Measurements from ENCODE around the gene THRSP.
"Not testable (repeated sequence)": the region's sequence is repeated elsewhere in the genome, so short reads cannot be mapped to it uniquely, and the experiment has no call there.

Gene THRSP, protein sequence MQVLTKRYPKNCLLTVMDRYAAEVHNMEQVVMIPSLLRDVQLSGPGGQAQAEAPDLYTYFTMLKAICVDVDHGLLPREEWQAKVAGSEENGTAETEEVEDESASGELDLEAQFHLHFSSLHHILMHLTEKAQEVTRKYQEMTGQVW

DNA sequence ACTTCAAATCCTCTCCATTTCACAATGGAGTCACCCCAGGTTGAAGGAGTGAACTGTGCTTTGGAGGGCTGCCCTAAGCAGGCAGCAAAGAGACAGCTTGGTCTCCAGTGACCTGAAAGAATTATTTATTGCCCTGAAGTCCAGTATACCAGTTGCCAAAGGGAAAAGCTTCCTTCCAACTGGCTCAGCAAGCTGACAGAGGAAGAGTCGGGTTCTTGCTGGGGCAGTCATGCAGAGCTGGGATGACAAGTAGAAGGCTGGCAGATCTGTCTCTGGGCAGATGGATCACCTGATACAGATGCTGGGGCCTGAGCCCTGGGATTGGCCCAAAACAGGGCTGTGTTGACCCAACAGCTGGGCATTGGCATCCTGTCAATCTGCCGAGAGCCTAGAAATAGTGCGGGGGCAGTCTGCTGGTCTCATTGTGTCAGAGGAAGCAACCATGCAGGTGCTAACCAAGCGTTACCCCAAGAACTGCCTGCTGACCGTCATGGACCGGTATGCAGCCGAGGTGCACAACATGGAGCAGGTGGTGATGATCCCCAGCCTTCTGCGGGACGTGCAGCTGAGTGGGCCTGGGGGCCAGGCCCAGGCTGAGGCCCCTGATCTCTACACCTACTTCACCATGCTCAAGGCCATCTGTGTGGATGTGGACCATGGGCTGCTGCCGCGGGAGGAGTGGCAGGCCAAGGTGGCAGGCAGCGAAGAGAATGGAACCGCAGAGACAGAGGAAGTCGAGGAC, at the start of gene THRSP:
THRSP (plus strand) TSS at position 422 of the 742 bp plus-strand sequence; CDS start at position 443, 21 bp downstream.
- no peak for DNase-seq

DNA sequence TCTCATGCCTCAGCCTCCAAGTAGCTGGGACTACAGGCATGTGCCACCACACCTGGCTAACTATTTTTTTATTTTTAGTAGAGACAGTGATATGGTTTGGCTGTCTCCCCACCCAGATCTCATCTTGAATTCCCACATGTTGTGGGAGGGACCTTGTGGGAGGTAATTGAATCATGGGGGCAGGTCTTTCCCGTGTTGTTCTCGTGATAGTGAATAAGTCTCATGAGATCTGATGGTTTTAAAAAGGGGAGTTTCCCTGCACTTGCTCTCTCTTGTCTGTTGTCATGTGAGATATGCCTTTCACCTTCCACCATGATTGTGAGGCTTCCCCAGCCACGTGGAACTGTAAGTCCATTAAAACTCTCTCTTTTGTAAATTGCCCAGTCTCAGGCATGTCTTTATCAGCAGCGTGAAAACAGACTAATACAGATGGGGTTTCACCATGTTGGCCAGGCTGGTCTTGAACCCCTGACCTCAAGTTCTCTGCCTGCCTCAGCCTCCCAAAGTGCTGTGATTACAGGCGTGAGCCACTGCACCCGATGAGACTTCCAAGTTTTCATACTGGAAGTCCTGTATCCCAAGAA, 48.6 kb upstream of the THRSP start:
- DNase-seq: not testable (repeated sequence)

DNA sequence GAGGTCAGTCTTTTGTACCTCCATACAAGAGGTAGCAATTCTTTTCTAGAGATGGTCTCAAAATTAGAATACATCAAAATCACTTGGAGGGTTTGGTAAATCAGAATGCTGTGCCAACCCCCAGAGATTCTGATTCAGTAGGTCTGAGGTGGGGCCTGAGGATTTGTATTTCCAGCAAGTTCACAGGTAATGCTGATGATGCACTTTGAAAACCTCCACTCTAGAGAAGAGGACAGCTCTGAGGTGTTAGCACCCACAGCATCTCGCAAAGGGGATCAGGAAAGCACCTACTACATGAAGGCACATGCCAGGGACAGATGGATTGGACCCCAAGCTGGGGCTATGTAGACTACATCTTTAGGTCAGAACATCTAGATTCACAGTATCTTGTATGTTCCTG, 47.8 kb upstream of the THRSP start:
- no peak for DNase-seq

DNA sequence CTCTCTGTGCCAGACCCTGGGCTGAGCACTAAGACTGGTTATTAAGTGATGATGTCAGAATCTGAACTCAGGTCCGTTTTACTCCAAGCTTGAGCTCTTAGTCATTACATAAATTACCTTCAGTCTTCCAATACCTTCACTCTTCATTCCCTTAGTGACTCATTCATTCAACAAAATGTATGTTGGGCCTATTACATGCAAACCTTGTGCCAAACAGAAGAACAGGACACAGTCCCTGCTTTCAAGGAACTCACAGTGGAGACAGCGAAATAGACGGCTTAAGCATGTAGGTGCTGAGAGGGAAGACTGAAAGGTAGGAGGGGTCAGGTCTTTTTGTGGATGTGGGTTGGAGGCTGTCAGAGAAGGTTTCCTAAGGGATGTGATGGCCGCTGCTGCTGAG, 43.9 kb upstream of the THRSP start:
- DNase-seq: no peak

DNA sequence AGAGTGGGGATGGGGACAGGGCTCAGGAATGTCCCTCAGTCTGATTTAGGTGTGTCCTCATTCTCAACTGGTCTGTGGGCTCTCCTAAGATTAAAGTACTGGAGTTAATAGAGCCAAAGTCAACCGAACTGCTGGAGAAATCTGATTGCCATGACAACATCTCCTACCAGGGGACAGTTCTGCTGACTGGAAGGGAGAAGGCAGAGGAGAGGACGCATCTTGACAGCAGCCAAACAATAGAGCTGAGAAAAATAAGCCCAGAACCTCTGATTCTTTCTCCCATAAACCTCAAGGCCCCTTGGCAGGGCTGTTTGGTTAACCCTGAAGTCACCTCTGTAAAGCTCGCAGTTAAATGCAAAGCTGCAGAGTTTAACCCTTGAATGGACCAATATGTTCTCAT, 43.4 kb upstream of the THRSP start:
- DNase-seq: no peak

DNA sequence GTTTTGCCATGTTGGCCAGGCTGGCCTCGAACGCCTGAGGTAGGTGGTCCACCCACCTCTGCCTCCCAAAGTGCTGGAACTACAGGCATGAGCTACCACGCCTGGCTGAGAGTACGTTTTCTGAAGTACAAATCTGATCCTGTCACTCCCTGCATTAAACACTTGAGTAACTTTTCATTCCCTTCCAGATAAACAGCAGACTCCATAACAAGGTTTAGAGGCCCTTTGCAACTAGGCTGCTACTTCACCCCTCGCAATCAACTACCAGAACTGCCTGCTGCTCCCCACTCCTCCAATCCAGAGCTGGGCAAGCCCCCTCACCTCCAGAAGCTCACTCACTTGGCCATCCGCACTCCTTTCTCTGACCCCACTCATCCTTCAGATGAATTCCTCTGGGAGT, 42.0 kb upstream of the THRSP start:
- no peak for DNase-seq

DNA sequence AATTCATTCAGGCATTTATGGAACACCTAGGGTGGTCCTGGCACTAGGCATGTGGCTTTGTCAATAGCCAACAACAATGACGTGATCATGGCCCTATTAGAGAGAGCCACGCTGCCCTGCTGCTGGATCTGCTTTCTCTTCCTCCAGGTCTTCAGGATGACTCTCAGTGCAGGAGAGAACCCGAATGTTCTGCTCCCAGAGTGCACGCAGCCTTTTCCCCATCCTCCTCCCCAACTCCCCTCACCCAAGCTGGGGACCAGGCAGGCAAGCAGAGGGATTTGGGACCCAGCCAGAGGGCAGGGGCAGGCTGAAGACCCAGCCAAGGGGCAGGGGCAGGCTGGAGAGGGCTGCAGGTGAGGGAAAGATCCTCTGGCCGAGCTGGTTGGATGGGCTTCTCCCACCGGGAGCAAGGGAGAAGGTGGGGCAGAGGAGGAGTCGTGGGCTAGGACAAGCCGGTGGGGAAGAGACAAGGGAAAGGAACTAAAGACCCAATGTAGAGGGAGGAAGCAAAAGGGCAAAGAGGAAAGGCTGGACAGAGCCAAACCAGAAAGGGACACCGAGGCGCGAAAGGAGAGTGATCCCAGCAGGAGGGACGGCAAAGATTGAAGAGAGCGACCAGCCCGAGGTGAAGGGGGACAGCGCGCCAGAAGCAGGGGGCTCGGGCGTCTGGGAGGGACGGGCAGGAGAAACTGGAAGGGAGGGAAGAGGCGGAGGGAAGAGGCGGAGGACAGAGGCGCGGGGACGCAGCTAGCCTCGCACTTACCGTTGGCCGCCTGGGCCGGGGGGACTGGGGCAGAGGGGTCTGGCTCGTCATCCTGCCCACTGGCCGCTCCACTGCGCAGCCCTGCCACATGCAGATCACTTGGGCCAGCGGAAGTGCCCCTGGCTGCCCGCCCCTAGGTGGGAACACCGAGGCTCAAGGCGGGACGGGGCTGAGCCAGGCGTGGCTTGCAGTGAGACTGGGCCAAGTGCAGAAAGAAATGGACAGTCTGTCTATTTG, 41.0 kb upstream of the THRSP start, which contains the start of gene KCTD14:
KCTD14 (minus strand) TSS at position 880 of the 1,000 bp plus-strand sequence; CDS start at position 853, 27 bp downstream.
- no peak for DNase-seq

DNA sequence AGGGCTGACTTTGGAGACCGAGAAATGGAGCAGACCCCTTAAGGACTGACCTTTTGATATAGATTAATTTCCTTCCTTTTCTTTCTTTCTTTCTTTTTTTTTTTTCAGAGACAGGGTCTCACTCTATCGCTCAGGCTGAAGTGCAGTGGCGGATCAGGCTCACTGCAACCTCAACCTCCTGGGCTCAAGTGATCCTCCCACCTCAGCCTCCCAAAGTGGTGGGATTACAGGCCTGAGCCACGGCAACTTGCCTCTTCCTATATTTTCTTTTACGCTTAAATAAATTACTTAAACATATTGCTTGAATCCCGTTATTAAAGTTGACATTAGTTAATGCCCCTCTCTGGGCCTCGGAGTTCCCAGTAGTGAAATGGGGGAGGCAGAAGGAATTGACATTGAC, 40.2 kb upstream of the THRSP start:
- no peak for DNase-seq

DNA sequence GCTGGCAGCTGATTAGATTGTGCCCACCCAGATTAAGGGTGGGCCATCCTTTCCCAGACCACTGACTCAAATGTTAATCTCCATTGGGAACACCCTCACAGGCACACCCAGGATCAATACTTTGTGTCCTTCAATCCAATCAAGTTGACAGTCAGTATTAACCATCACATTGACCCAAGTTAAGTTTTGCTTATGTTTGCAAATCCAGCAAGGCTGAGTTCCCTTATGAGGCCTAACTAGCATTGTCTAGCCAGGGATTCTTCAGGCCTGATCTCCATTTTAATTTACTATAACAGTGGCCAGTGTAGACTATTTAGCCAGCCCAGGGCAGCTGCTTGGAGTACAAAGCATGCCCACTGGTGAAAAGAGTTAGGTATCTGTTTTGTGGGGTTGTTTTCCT, 38.3 kb upstream of the THRSP start:
- no peak for DNase-seq

DNA sequence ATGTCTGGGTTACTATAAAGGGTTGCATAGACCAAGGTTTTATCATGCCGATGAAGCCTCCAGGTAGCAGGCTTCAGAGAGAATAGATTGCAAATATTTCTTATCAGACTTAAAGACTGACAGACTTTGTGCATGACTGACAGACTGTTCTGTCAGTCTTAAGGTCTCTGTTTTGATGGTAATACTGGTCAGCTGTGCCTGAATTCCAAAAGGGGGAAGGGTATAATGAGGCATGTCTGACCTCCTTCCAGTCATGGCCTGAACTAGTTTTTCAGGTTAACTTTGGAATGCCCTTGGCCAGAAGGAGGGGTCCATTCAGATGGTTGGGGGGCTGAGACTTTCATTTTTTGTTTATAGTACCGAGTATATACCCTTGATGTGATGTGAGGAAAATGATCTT, 35.9 kb upstream of the THRSP start:
- no peak for DNase-seq

DNA sequence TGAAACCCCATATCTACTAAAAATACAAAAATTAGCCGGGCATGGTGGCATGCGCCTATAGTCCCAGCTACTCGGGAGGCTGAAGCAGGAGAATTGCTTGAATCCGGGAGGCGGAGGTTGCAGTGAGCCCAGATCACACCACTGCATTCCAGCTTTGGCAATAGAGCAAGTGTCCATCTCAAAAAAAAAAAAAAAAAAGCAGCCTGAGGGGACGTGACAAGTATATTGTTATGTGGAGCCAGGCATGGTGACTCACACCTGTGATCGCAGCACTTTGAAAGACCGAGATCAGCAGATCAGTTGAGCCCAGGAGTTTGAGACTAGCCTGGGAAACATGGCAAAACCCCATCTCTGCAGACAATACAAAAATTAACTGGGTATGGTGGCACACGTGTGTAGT, 35.2 kb upstream of the THRSP start:
- not testable (repeated sequence) for DNase-seq

DNA sequence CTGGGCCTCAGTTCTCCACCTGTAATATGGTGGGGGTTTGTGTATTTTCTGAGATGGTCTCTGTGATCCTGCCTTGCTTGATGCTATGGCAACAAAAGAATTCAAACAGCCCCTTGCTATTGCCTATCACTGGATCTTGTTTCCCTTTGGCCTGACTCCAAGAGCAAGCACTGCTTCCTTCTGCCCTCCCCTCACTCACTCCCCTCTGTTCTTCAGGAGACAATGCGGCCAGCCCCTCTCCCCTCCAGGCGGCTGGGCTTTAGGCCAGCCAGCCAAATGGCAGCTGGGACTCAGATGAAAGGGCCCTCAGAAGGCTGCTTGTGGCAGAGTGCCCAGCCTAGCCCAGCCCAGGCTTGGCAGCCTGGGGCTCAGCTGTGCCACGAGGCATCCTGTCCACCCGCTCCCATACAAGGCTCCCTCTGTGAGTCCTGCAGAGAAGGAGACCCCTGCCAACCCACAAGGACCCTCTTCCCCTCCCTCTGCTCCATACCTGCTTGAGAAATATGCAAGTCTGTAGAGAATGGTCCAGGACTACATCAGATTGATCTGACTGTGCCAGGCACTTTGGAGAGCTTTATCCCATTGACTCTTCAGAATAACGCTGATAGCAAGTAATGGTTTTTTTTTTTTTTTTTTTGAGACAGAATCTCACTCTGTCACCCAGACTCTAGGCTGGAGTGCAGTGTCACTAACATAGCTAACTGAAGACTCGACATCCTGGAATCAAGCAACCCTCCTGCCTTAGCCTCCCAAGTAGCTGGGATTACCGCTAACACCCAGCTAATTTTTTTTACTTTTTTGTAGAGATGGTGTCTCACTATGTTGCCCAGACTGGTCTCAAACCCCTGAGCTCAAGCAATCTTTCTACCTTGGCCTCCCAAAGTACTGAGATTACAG, 33.0 kb upstream of the THRSP start:
- no peak for DNase-seq

DNA sequence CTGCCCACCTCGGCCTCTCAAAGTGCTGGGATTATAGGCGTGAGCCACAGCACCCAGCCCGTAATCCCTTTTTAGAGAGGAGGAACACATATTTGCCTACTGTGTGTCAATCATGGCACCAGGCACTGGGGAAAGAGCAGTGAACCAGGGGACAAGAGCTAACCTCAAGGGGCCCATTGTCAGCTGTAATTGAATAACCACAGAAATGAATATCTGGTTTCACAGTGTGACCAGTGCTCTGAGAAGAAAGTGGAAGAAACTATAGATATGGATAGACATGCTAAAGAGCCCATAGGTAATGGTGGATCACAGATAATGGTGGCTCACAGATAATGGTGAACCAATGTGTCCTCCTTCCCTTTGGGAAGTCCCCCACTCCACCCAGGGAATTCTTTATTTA, 32.0 kb upstream of the THRSP start:
- DNase-seq: no peak

DNA sequence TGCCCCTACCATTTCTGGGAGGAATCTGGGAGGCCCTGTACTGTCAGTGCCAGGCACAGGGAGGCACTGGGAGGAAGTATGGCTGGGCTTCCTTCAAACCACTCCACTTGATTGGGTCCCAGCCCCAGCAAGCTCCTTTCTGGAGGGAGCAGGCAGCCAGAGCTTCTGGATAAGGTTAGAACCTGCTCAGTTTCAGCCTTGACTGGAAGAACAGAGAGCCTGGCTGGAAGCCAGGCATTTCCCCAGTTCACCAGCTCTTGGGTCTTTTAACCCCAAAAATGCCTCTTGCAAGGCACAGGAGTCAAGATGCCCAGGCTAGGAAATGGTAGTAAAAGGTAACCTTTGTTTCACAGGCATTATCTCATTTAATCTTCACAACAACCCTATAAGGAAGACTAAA, 31.6 kb upstream of the THRSP start:
- DNase-seq: no peak

DNA sequence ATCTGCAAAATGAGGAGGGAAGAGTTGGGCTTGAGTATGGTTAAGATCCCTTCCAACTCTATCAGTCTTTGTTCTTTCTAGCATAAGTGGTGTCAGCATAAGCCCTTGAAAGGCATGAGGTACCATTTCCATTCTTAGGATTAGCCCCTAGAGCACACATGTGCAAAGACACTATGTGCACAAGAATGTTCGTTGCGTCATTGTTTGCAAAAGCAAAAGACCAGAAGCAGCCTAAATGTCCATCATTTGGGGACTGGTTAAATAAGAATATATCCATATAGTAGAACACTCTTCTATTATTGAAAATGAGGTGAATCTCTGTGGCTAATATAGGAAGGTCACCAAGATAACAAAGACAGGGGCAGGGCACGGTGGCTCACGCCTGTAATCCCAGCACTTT, 30.6 kb upstream of the THRSP start:
- no peak for DNase-seq

DNA sequence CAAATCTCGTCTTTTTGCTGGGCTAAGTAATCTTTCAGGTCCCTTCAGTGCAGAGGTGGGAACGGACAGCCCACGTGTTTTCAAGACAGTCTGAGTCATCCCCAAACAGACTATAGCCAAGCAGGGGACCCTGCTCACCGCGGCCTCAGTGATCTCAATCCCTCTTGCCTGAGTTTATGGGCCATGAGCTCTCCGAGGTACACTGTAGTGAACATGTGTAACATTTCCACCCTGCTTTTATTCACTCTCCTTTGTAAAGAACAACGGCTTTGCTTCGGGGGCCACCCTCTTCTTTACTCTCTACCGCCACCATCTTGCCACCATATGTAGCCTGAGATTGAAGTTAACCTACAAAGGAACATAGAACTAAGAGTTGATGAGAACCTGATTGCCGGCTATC, 29.0 kb upstream of the THRSP start:
- no peak for DNase-seq

DNA sequence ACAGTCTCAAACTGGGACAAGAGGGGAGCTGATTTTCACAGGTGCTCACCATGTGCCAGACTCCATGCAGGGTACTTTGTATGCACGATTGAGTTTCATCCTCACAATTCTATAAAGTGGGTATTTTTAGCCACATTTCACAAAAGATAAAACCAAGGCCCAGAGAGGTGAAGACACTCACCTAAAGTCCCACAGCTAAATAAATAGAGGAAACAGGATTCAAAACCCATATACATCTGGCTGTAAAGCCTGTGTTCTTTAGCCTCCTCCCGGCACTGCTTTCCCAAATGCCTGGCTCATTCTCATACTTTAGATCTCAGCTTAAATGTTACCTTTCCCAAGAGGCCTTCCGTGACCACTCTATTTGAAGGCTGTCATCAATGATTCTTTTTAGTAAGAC, 27.3 kb upstream of the THRSP start:
- DNase-seq: no peak

DNA sequence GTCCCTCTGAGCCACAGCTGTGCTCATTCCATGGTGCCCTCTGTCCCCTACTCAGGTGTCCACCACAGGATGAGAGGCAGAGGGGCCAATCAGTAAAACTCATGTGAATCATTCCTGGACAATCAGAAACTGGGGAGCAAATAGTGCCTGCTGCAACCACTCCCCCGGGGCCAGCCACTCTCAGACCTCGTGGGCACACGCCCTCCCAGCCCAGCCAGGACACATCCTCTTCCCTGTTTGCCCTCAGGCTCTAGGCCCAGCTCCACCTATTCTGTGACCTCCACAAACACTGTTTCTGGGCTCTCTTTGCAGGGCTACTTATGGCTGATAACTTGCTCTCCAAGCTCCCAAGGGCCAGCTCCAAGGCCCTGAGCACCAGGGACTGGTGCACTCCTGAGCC, 26.6 kb upstream of the THRSP start:
- no peak for DNase-seq

DNA sequence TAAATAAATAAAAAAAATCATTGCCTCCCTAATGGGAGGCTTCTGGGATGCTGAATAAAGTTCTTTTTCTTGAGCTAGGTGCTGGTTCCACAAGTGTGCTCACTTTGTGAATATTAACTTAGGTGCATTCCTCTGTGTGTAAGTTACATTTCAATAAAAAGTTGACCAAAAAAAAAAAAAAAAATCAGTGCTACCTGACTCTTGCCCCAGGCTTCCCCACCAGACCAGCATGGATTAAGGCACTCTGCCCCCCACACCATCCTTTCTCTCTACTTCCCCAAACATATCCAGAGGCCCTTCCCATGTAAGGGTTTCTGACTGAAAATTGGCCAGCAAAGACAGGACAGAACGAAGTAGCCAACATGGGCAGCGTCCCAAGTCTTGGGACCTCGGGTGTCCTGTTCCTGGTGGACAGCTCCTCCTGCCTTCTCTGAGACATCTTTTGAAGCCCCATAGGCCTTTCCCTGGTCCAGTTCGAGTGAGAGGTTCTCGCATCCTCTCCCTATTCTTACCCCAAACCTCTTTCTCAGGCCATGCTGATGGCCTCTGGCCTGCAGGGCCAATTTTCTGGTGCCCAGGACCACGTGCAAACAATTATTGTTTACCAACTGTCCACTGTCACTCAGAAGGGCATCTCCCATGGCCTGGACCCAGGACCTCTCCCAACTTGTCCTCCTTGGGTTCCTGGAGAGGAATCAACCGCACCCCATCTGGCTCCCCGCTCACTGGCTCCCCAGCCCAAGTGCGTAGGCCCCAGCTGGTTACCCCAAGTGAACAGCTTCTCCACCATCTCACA, 25.6 kb upstream of the THRSP start:
- DNase-seq: no peak

DNA sequence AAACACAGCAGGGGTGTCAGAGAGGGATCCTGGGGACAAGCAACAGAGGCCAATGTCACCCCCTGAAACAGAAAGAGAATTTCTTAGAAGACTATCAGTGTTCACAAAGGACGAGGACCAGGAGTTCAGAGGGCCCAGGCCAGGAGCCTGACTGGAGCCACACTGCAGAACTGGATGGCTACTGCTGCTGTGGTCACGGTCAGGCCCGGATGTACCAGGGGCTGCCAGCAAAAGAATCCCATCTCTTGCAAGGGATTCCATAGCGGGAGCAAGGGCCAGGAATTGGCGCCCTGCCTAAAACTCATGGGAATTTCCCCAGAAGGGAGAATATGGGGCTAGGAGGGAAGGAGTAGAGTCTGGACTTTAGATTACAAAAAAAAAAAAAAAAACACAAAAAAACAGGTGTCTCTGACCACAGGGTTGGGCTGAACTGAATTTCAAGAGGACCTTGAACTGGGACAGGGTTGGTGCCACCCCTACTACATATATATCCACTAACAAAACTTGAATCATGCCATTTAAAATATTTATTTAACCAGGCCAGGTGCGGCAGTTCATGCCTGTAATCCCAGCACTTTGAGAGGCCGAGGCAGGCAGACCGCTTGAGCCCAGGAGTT, 24.9 kb upstream of the THRSP start:
- DNase-seq: no peak

DNA sequence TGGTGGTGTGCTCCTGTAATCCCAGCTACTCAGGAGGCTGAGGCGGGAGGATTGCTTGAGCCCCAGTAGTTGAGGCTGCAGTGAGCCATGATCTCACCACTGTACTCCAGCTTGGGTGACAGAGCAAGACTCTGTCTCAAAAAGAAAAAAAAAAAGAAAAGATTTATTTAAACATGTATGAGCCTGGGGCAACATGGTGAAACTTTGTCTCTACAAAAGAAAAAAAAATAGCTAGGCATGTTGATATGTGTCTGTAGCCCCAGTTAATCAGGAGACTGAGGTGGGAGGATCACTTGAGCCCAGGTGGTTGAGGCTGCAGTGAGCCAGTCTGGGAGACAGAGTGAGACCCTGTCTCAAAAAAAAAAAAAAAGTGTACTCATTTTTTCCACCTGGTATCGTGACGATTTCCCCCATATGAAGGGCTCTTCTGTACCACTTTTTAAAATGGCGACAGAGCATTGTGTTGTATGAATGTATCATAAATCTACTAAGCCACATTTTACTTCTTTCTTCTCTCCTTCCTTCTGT, 24.2 kb upstream of the THRSP start:
- DNase-seq: no peak
